GM12878 (cell line): Measurements from ENCODE around the gene ANKMY2. TPM values are rescaled to one million over a fixed set of nuclear protein-coding genes. Genes with fewer than 3 reads are reported as not detected.
"Not testable (repeated sequence)": the region's sequence is repeated elsewhere in the genome, so short reads cannot be mapped to it uniquely, and the experiment has no call there.

ENCODE experiments used
- ATAC-seq: fragments of 200-7000 bp; cut with Tn5 transposase; 3 replicates; pipeline ENCODE4 v1.9.1; 2020; ENCODE audit warnings: mild to moderate bottlenecking, moderate library complexity
- BruUV-seq: library from RNA; stranded (reverse); fragments of 400-500 nt; replicated peaks from 2 replicates; lab custom pipeline; 2021; lab: Mats Ljungman, UMichigan
- CTCF ChIA-PET: fragments of 300-600 bp; sonication (Branson Sonifier 250); formaldehyde crosslinking; extraction: SDS; loops from one replicate; lab custom pipeline; 2021; ENCODE audit warnings: inconsistent platforms; lab: Yijun Ruan, JAX
- POLR2A ChIA-PET: fragments of 350-600 bp; formaldehyde crosslinking; extraction: SDS; loops from one replicate; lab custom pipeline; 2021; ENCODE audit warnings: inconsistent platforms; lab: Charles Lee
- RAD21 ChIA-PET: fragments of 300-600 bp; sonication (Branson Sonifier 250); formaldehyde crosslinking; loops from one replicate; lab custom pipeline; 2023; ENCODE audit warnings: antibody characterized with exemption; ENCODE audit not compliant: unreplicated experiment; lab: Charles Lee
- SMC1A ChIA-PET: fragments of 300-600 bp; sonication (Branson Sonifier 250); formaldehyde crosslinking; loops from one replicate; lab custom pipeline; 2023; ENCODE audit not compliant: unreplicated experiment, uncharacterized antibody; lab: Charles Lee
- DNase-seq: peaks from one replicate; pipeline ENCODE4 v3.0.0-alpha.2; 2011; ENCODE audit warnings: low read depth, low spot score
- FAIRE-seq: peaks from 3 replicates; lab custom pipeline; 2011; peaks lifted over from hg19 to GRCh38; lab: Jason Lieb, UNC
- H2AFZ ChIP-seq: 2 replicates; pipeline ENCODE4 v1.6.0; 2011; ENCODE audit warnings: low read depth, low read length, control low read depth; ENCODE audit not compliant: control insufficient read depth
- H3K27ac ChIP-seq: 2 replicates; pipeline ENCODE4 v1.5.1; 2011; ENCODE audit warnings: control low read depth; ENCODE audit not compliant: control insufficient read depth, insufficient read depth
- H3K27me3 ChIP-seq, 2 experiments: replicated peaks in 1 of 2; 2 replicates each; pipeline versions ENCODE4 v1.6.0 to v1.6.1; 2011; ENCODE audit warnings: low read length in 1 of 2; ENCODE audit not compliant: control insufficient read depth in 2 of 2, insufficient read depth in 2 of 2
- H3K36me3 ChIP-seq, 2 experiments: 2 replicates each; pipeline ENCODE4 v1.5.1; 2011; ENCODE audit warnings: low read length in 1 of 2; ENCODE audit not compliant: control insufficient read depth in 2 of 2, insufficient read depth in 2 of 2
- H3K4me1 ChIP-seq: 2 replicates; pipeline ENCODE4 v1.6.1; 2011; ENCODE audit warnings: mild to moderate bottlenecking, low read length, moderate library complexity, mixed read lengths; ENCODE audit not compliant: control insufficient read depth, insufficient read depth
- H3K4me2 ChIP-seq: 2 replicates; pipeline ENCODE4 v1.6.0; 2011; ENCODE audit warnings: control low read depth; ENCODE audit not compliant: control insufficient read depth, insufficient read depth
- H3K4me3 ChIP-seq: fragments of 200-600 bp; sonication (generic); 2 replicates; pipeline ENCODE4 v1.5.1; 2016
- H3K79me2 ChIP-seq: 2 replicates; pipeline ENCODE4 v1.6.0; 2011; ENCODE audit warnings: low read length; ENCODE audit not compliant: control insufficient read depth, insufficient read depth
- H3K9ac ChIP-seq: 2 replicates; pipeline ENCODE4 v1.8.0; 2011; ENCODE audit warnings: low read length, control low read depth, mixed read lengths; ENCODE audit not compliant: control insufficient read depth, insufficient read depth
- H3K9me3 ChIP-seq: replicated peaks from 3 replicates; pipeline ENCODE4 v1.5.1; 2011; ENCODE audit warnings: mild to moderate bottlenecking, low read length; ENCODE audit not compliant: control insufficient read depth, insufficient read depth
- H4K20me1 ChIP-seq: 2 replicates; pipeline ENCODE4 v1.6.0; 2011; ENCODE audit not compliant: control insufficient read depth, insufficient read depth
- NR2F1 ChIP-seq: fragments of 450-650 bp; conservative IDR thresholded peaks from 2 replicates; pipeline ENCODE4 v1.6.1; 2017; ENCODE audit warnings: mild to moderate bottlenecking
- WGBS: methylation state at CpG from one replicate; pipeline ENCODE4 v1.1.6; 2016; ENCODE audit warnings: low lambda C conversion rate; ENCODE audit not compliant: insufficient replicate concordance, insufficient coverage; ENCODE audit errors: missing lambda C conversion rate; 5-methylcytosine and 5-hydroxymethylcytosine counted together
- in situ Hi-C: fragments of 300-500 bp; cut with MboI; formaldehyde crosslinking; loops from 9 replicates; pipeline ENCODE4 v1.14.3; 2018; ENCODE audit warnings: mixed read lengths
- intact Hi-C: fragments of 100-400 bp; cut with micrococcal nuclease; formaldehyde crosslinking; loops from one replicate; pipeline ENCODE4 v1.14.2; 2022; ENCODE audit not compliant: unreplicated experiment
- polyA plus RNA-seq, 11 experiments: library from polyadenylated mRNA; depleted of rRNA in 4 of 11; unstranded in 6 of 11; stranded (reverse) in 5 of 11; fragments of >200 nt; fragmentation: Nextera tagmentation in 4 of 11; fragmentation: Illumina TruSeq in 1 of 11; extraction: Ambion mirVana in 4 of 11; extraction: Trizol in 1 of 11; gene quantifications; 1 replicate in 1 of 11; 2 replicates in 10 of 11; pipeline versions ENCODE4 v1.2.1 to v1.2.3, GENCODE V29; 2011 to 2016; ENCODE audit warnings: inconsistent platforms in 2 of 11, missing spikeins in 2 of 11, low read depth in 1 of 11
- total RNA-seq, 4 experiments: library from RNA; depleted of rRNA in 3 of 4; stranded (reverse); fragments of >200 nt in 3 of 4; fragmentation: Illumina TruSeq in 1 of 4; extraction: Trizol in 1 of 4; gene quantifications; 2 replicates each; pipeline versions ENCODE4 v1.2.1 to v1.2.3, GENCODE V29; 2013 to 2021

Gene ANKMY2
- total and polyA plus RNA-seq, 10 of the 15 experiments (the other 5 are each of a cell fraction or from before 2014, with no cell fraction given): 0.10 to 0.48 (median 0.29) TPM

GRCh38 chr7:16678645-16679566, 33.4 kb upstream of the ANKMY2 start:
- DNase-seq, H3K27me3 ChIP-seq, intact Hi-C loops, H3K4me1 ChIP-seq, H2AFZ ChIP-seq, H3K36me3 ChIP-seq, RAD21 ChIA-PET, H3K4me2 ChIP-seq, H3K4me3 ChIP-seq, H3K27ac ChIP-seq, H3K79me2 ChIP-seq, H4K20me1 ChIP-seq, FAIRE-seq, H3K9me3 ChIP-seq, BruUV-seq, in situ Hi-C loops, ATAC-seq, H3K9ac ChIP-seq: not testable (repeated sequence)
- 73% methylated on average over 14 of the region's 14 CpGs for WGBS
- POLR2A ChIA-PET: interaction anchor here (0.7 kb wide), 1 partner anchor 939 kb away, joined by 9 read pairs; no protein-coding TSS in a partner anchor
- CTCF ChIA-PET: interaction anchor here (1.0 kb wide), 1 partner anchor 8 kb away, joined by 3 read pairs; no protein-coding TSS in a partner anchor
- SMC1A ChIA-PET: interaction anchor here (0.6 kb wide), 1 partner anchor 25 kb away, joined by 3 read pairs; no protein-coding TSS in a partner anchor

- POLR2A ChIA-PET: interaction anchor here (0.7 kb wide), 1 partner anchor 940 kb away, joined by 9 read pairs; no protein-coding TSS in a partner anchor
Observed at GRCh38 chr7:16677978-16678494, 32.5 kb upstream of the ANKMY2 start.

More at GRCh38 chr7:16677978-16678494, 32.5 kb upstream of the ANKMY2 start:
- ChIA-PET RAD21 (no interaction called here), CTCF (interaction anchor here (0.7 kb wide), 1 partner anchor 175 kb away, joined by 3 read pairs; no protein-coding TSS in a partner anchor), SMC1A (interaction anchor here (0.6 to 1.2 kb wide), 2 partner anchors 14 to 26 kb away, joined by 3 read pairs; no protein-coding TSS in a partner anchor)
- Histone ChIP-seq H3K4me1 (no peaks in the 10 kb centered on the region), H3K4me3 (no peak overlapping the region), H3K36me3 (no peaks in the 10 kb centered on the region), H2AFZ (no peak overlapping the region), H3K4me2 (no peak overlapping the region), H3K27ac (no peak overlapping the region), H3K79me2 (no peaks in the 10 kb centered on the region), H4K20me1 (no peaks in the 10 kb centered on the region), H3K9ac (no peak overlapping the region), H3K27me3 (no peaks in the 10 kb centered on the region), H3K9me3 (no peaks in the 10 kb centered on the region)
- no peak for ATAC-seq
- BruUV-seq: no TSS peak
- intact Hi-C loops (no loop called here), in situ Hi-C loops (no loop called here)
- WGBS: 50% methylated on average over 12 of the region's 12 CpGs
- FAIRE-seq: no peak
- no peak for TF ChIP-seq NR2F1
- DNase-seq: no peak
